Tongue (tissue), 2 donors: ENCODE measurements around the gene KLHDC8A. TPM values are rescaled to one million over a fixed set of nuclear protein-coding genes. Genes with fewer than 3 reads are reported as not detected.
"Not testable (repeated sequence)": the region's sequence is repeated elsewhere in the genome, so short reads cannot be mapped to it uniquely, and the experiment has no call there.

Experiments
- DNase-seq: peaks from one replicate; pipeline ENCODE4 v3.0.0-alpha.2; 2015
- total RNA-seq: library from RNA; depleted of rRNA; stranded (reverse); fragments of >200 nt; gene quantifications from one replicate; pipeline ENCODE4 v1.2.3, GENCODE V29; 2014

The KLHDC8A gene
- total RNA-seq, 1 donor from 2014 or later, result 0.72 TPM

DNA sequence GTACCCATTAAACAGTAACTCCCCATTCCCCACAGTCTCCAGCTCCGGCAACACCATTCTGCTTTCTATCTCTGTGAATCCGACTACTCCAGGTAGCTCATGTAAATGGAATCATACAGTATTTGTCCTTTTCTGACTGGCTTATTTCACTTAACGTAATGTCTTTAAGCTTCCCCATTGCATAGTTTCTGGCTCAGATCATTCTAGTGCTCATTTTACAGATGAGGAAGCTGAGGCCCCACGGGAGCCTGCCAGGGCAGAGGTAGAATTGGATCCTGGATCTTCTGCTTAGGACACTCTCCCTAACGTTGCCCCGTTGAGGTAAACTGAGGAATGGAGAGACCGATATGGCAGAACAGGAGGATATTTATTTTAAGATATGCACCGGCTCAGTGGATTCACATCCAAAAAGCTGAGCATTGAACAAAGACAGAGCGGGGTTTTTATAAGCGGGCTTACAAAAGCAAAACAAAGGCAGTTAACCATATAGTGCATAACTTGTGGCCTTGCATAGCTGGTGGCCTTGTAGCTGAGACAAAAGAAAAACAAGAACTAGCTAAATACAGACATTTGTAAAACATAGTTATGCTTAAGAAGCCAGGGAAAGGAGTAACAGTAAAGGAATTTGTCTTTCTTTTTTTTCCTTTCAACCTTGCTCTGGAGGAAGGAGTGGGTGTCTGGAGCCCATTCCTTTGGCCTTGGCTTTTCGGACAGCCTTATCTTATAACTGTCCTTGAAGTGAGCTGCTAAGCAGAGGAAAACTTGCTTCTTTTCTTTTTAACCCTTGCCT lies 15.3 kb upstream of the KLHDC8A start:
- no peak for DNase-seq

DNA sequence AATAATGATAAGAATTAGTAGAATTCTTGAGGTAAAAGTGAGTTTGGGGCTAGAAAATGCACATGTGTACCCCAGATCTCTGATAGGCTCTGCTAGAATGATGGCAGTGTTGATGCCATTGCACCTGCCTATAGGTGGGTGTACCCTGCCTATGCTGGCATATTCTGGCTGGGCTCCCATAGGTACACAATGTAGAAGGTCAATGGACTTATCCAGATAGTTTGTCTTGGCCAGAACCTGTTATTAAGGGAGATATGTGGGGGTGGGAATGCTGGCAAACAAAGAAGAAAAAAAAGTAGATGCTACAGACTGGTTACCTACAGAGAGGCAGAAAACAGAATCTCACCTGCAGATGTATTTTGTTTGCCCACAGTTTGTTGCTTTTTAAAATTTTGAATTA lies 14.1 kb upstream of the KLHDC8A start:
- no peak for DNase-seq

DNA sequence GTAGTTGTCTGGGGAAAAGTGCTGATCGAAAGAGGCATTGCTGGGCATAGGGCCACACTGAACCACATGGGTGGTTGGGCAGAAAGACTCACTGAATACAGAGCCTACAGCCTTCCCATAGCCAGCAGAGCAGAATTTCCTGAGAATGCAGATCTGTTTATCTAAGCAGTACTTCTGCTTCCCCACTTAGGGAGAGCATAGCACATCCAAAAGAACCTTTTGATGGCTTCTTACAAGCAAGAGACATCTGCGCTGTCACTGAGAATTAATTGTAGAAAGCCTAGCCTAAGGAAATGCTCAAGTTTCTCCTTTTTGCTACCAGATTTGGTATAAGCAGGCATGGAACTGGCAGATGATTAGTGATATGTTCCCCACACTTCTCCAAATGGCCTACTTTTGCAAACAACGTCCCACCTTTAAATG lies 13.0 kb upstream of the KLHDC8A start:
- DNase-seq, result no peak

DNA sequence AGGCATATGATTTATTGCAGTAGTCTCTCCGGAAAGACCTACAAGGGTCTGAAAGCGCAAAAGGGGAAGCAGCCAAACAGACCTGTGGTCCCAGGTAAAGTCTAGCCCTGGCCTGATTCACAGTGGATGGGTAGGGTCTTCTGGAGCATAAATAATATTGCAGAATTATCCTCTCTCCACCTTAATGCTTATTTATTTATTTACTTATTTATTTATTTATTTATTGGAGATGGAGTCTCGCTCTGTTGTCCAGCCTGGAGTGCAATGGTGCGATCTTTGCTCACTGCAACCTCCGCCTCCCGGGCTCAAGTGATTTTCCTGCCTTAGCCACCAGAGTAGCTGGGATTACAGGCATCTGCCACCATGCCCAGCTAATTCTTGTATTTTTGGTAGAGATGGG lies 11.8 kb upstream of the KLHDC8A start:
- DNase-seq, result no peak

DNA sequence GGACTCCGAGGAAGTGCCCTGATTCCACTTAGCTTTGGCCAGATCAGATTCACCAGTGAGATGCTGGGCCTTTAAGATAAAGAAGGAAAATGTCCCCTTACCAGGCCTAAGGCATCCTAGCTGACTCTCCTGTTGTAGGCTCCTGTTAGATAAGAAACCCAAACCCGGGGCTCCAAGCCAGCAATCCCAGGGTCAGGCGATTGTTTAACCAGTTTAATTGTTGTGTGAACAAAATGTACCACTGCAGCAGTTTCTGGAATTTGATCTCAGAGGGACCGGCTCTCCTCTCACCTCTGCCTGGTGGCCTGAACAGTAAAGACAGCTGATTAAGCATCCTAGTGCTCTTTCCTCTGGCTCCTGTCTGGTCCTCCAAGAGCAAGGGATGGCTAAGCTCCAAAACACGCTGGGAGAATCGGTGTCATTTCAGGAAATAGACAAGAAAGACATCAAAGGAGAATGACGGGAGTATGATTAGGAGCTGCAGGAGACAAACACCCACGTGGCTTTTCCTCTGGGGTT lies 9.3 kb upstream of the KLHDC8A start:
- DNase-seq, result no peak

DNA sequence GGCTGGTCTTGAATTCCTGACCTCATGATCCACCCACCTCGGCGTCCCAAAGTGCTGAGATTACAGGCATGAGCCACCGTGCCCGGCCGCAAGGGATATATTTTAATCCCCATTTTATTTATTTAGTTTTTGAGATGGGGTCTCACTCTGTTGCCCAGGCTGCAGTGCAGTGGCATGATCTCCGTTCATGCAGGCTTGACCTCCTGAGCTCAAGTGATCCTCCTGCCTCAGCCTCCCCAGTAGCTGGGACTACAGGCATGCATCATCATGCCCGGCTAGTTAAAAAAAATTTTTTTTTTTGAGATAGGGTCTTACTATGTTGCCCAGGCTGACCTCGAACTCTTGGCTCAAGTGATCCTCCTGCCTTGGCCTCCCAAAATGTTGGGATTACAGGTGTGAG lies 8.4 kb upstream of the KLHDC8A start:
- not testable (repeated sequence) for DNase-seq

DNA sequence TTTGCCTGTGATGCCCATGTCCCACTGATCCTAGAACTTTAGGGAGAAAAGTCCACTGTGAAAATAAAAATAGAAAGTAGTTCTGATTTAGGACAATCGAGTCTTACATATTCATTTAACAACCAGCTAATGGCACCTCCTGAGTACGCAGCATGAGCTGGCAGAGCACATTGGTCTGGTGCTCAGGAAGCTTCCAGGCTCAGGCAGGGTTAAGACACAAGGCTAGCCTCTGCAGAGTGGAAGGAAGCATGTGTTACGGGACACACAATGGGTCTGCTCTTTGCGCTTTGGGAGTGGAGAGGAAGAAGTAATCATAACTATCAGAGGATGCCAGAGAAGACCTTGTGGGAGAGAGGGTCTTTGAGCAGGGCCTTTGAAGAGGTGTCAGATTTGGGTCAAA lies 4.2 kb upstream of the KLHDC8A start:
- DNase-seq, result no peak

DNA sequence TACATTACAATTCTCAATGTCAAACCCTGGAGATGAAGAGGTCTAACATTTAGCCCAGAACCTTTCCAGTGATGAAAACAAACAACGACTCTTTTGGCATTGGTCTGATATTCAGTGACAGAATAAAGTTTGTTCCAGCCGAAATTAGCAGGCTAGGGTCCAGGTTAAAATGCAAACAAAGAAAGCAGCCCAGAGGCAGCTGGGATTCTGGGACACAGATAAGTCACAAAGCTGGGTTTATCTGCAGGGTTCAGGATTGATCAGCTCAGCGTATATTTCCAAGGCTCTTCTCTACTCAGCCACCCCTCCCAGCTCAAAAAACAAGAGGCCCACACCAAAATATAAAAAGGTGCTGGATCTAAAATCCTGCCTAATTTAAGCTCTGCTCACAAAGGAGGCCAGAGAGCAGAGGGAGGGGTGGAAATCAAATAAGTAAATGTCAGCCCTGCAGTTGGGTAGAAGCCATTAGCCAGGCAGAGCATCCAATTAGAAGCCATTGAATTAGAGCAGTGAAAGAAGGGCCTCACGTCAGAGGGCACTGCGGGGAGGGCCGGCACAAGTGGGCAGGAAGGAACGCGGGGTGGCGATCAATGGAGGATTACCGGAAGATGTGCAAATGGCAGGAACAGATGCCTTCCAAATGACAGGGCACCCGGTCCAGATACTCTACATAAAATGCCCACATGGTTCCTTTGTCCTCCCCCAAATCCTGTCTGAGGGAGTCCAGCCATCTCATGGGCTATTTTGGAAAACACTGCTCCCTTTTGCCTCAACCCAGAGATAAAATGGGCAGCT lies 3.2 kb upstream of the KLHDC8A start:
- peak; percentile 44 for DNase-seq

GRCh38 chr1:205358579-205358978 lies 1.9 kb upstream of the KLHDC8A start:
- no peak for DNase-seq

- no peak for DNase-seq
Observed at GRCh38 chr1:205357567-205357966, 845 bp upstream of the KLHDC8A start.

GRCh38 chr1:205355075-205355453 lies 1.7 kb downstream of the KLHDC8A start:
- no peak for DNase-seq

DNA sequence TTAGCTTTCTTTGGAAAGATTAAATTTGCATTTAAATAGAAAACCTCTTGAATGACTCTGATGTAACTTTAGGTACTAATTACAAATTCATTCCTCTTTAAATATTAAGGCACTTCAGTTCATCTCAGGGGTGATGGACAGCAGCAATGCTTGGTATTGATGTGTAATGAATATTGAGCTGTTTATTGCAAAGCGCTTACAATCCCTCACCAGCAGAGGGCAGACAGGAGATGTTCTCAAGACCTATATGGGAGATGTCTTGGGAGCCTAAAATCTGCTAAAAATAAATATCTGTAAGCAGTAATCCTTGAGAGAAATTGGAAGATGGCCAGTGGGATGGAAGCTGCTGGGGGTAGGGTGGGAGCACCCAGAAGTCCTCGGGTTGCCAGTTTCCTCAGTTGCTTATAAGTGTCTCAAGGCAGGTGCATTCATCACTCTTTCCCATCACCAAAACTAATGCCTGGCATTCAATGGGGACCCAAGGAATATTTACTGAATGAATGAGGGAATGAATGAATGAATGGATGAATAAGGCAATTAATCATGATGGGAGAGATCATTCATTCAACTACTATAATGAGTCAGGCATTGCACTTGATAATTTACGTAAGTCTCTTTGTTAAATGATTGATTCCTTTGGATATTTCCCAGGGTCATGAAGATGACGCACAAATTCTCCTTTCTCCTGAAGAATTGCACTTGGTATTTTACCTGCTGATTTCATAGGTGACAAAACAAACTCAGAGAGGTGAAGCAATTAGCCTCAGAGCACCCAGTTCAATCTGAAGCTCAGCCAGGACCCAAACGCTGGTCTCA lies 2.3 kb downstream of the KLHDC8A start:
- DNase-seq, result peak; percentile 87

DNA sequence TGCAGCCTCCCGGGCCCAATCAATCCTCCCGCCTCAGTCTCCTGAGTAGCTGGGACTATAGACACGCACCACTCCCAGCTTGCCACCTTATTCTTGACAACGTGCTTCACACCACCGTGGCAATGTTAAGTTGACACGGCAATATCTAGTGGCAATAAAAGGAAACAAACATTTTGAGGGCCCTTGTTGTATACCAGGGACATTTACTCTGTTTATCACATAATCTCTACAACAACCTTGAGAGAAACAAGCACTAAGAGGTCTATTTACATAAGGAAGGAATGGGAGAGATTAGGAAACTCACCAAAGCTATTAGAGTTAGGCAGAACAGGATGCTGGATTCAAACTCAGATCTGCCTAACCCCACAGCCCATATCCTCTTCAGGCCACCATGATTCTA lies 3.1 kb downstream of the KLHDC8A start:
- DNase-seq, result no peak

- no peak for DNase-seq
Observed at GRCh38 chr1:205353191-205353590, 3.5 kb downstream of the KLHDC8A start.

GRCh38 chr1:205351984-205352713 lies 4.6 kb downstream of the KLHDC8A start:
- DNase-seq, result no peak

DNA sequence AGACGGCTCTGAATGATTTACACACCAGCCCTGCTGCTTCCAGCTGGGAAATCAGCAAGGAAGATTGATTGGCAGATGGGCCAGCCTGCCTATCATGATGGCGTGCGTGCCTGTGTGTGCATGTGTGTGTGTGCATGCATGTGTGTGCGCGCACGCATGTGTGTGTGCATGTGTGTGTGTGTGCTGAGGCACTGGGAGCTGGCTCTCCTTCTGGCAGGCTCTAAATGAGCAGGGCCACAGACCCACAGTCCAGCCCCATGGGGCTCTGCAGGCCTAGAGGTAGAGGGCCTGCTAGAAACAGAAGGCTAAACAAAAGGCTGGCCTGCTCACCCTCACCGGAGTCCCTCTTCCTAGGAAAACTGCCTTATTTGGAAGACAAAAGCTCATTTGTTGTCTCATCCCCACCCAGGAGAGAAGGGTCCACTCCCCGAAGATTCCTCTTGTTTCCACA lies 6.0 kb downstream of the KLHDC8A start:
- DNase-seq, result no peak

GRCh38 chr1:205350124-205350523 lies 6.6 kb downstream of the KLHDC8A start:
- no peak for DNase-seq

GRCh38 chr1:205348554-205349487 lies 7.9 kb downstream of the KLHDC8A start:
- no peak for DNase-seq

GRCh38 chr1:205346956-205347574 lies 9.7 kb downstream of the KLHDC8A start:
- no peak for DNase-seq

DNA sequence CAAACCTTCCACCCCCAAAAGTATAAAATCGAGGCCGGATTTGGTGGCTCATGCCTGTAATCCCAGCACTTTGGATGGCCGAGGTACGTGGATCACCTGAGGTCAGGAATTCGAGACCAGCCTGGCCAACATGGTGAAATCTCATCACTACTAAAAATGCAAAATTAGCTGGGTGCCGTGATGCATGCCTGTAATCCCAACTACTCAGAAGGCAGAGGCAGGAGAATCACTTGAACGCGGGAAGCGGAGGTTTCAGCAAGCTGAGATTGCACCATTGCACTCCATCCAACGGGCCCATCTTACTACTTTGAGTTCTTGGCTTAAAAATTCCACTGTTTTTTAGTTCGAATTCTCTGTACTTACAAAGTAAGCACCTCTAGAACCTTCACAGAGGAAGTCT lies 11.0 kb downstream of the KLHDC8A start:
- no peak for DNase-seq
